Esophagus (tissue), 2 donors: ENCODE results near the gene ANKRD13A. TPM values are rescaled to one million over a fixed set of nuclear protein-coding genes. Genes with fewer than 3 reads are reported as not detected.
A peak's percentile ranks its signal among the peaks of the same experiment; 100 is the strongest.

Source experiments
- H3K27ac ChIP-seq, 2 donors: one replicate each; pipeline ENCODE4 v1.5.1; 2013; ENCODE audit warnings: low read depth in 2 of 2, mild to moderate bottlenecking in 2 of 2, inconsistent platforms in 1 of 2, low read length in 1 of 2, moderate library complexity in 1 of 2
- H3K27me3 ChIP-seq, 2 donors: one replicate each; pipeline ENCODE4 v1.6.1; 2013; ENCODE audit warnings: low read length in 2 of 2, control low read depth in 1 of 2, mild to moderate bottlenecking in 1 of 2; ENCODE audit not compliant: insufficient read depth in 2 of 2, control insufficient read depth in 1 of 2
- H3K36me3 ChIP-seq, 2 donors: one replicate each; pipeline ENCODE4 v1.6.1; 2013; ENCODE audit warnings: low read length in 1 of 2; ENCODE audit not compliant: control insufficient read depth in 2 of 2, insufficient read depth in 2 of 2
- H3K4me1 ChIP-seq, 2 donors: one replicate each; pipeline ENCODE4 v1.6.1; 2013; ENCODE audit warnings: low read length in 1 of 2; ENCODE audit not compliant: control insufficient read depth in 2 of 2, insufficient read depth in 2 of 2
- H3K4me3 ChIP-seq, 2 donors: one replicate each; pipeline ENCODE4 v1.5.1; 2013; ENCODE audit warnings: low read length in 2 of 2, mild to moderate bottlenecking in 2 of 2, low read depth in 1 of 2, moderate library complexity in 1 of 2
- H3K9me3 ChIP-seq, 2 donors: one replicate each; pipeline ENCODE4 v1.6.1; 2013; ENCODE audit warnings: mild to moderate bottlenecking in 2 of 2, low read depth in 1 of 2, low read length in 1 of 2, moderate library complexity in 1 of 2; ENCODE audit not compliant: control insufficient read depth in 2 of 2, insufficient read depth in 1 of 2
- WGBS, 2 donors: extraction: QIAGEN DNeasy Blood & Tissue Kit; methylation state at CpG; one replicate each; pipeline ENCODE4 v1.1.7; 2013; 5-methylcytosine and 5-hydroxymethylcytosine counted together
- polyA plus RNA-seq, 2 donors: library from polyadenylated mRNA; stranded (reverse); fragments of 200-250 nt; gene quantifications; one replicate each; pipeline ENCODE4 v1.2.3, GENCODE V29; 2013
- donor health status: healthy with polysubstance abuse.
- donor health status: Bipolar disorder and iron deficiency.

ANKRD13A gene
- polyA plus RNA-seq, 2 donors: 20.0 to 25.4 TPM

DNA sequence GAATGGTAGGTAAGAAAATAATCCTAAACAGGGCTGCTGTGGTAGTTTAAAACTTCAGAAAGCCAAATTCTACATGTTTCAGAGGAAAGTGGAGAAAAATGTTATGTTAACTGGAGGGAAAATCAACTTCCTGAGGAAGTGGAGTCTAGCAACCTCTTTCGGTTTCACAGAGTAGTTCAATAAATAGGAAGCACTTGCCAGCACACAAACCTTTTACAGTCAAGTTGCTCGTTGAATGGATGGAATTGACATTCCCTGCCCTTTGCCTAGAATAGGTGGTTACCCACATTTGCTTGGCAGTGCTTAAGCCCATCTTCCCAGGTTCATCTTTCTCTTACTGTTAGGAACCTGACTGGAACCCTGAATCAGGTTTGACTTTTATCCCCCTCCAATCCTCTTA lies 15.9 kb downstream of the ANKRD13A start:
- Histone ChIP-seq H3K27ac (no peak overlapping the region), H3K27me3 (no peaks in the 10 kb centered on the region), H3K36me3 (peaks cover 8 to 18% of the 10 kb centered on the region in 2 donors), H3K4me1 (no peaks in the 10 kb centered on the region), H3K9me3 (no peaks in the 10 kb centered on the region), H3K4me3 (no peak overlapping the region)
- WGBS, 2 donors: 67 to 82% methylated on average over 2 of the region's 2 CpGs

DNA sequence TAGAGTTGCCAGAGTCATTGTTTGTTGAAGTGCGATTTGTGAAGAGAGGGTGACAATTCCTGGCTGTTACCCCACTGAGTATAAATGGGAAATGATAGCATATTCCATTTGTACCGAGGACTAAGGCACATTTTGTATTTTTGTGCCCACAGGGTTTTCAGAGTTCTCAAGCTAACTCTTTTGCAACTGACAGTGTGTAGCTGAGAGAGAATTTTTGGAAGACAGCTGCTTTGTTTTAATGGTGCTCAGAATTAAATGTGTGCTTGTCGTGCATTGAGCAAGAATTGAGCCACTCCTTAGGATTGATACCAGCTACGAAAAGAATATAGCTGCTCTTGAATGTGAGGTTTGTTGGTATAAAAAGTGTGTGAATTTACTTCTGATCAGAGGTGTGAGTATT lies 21.7 kb downstream of the ANKRD13A start:
- no peaks in the 10 kb centered on the region for H3K9me3 ChIP-seq
- WGBS, 2 donors: 84 to 88% methylated on average over 4 of the region's 4 CpGs
- H3K4me1 ChIP-seq: no peaks in the 10 kb centered on the region
- H3K4me3 ChIP-seq: no peak overlapping the region
- H3K27ac ChIP-seq: no peak overlapping the region
- peaks cover 15 to 16% of the 10 kb centered on the region in 2 donors for H3K36me3 ChIP-seq
- H3K27me3 ChIP-seq: no peaks in the 10 kb centered on the region

GRCh38 chr12:110023059-110023980 lies 24.1 kb downstream of the ANKRD13A start:
- Histone ChIP-seq H3K9me3 (no peaks in the 10 kb centered on the region), H3K4me3 (no peak overlapping the region), H3K4me1 (no peaks in the 10 kb centered on the region), H3K27me3 (no peaks in the 10 kb centered on the region), H3K27ac (peak overlapping the region in 1 of 2 donors; percentile 38), H3K36me3 (peaks cover 16 to 21% of the 10 kb centered on the region in 2 donors)
- WGBS, 2 donors: 69 to 80% methylated on average over 5 of the region's 5 CpGs

DNA sequence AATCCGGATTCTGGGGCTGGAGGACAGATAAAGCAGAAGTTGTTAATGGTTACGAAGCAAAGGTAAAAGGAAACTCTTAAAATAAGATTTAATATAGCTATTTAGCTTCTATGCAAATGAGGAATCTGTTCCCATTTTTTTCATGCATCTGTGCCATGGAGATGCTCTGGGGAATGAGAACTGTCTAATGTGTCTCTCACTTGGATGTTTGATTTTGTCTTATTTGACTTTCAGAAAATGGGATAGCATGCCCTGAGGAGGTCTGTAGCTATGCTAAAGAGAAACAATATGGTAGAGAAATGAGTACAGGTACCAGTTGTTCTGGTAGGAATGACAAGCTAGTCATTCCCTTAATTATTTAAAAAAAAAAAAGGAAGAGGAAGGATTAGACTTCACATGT lies 24.8 kb downstream of the ANKRD13A start:
- Histone ChIP-seq H3K27me3 (no peaks in the 10 kb centered on the region), H3K36me3 (peaks cover 15 to 19% of the 10 kb centered on the region in 2 donors), H3K27ac (no peak overlapping the region), H3K4me3 (no peak overlapping the region), H3K4me1 (no peaks in the 10 kb centered on the region), H3K9me3 (no peaks in the 10 kb centered on the region)
- 81 to 90% methylated on average over 2 of the region's 2 CpGs for WGBS, 2 donors

GRCh38 chr12:110028323-110028722 lies 29.1 kb downstream of the ANKRD13A start:
- Histone ChIP-seq H3K9me3 (no peaks in the 10 kb centered on the region), H3K4me1 (no peaks in the 10 kb centered on the region), H3K4me3 (no peak overlapping the region), H3K27me3 (no peaks in the 10 kb centered on the region), H3K36me3 (peaks cover 5 to 11% of the 10 kb centered on the region in 2 donors), H3K27ac (no peak overlapping the region)
- 80 to 83% methylated on average over 6 of the region's 6 CpGs for WGBS, 2 donors

DNA sequence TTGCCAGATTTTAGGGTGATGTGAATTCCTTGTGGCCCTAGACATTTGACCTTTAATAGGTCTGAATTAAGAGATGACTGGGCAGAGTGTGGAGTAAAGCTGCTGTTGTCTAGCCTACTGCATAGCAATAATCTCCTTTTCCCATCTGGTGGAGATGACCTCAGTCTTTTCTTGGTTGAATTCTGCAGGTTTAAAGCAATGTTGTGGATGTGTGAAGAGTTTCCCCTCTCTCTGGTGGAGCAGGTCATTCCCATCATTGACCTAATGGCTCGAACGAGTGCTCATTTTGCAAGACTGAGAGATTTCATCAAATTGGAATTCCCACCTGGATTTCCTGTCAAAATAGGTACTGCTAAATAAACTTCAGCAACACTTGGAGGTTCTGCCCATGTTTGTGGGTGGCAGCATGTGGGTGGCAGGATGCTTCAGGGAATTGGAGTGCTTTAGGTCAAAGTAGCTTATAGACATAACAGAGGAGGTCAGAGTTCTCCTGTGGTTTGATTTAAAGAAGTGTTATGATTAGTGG lies 30.1 kb downstream of the ANKRD13A start:
- no peaks in the 10 kb centered on the region for H3K9me3 ChIP-seq
- H3K27ac ChIP-seq: no peak overlapping the region
- H3K4me1 ChIP-seq: no peaks in the 10 kb centered on the region
- peaks cover 8 to 13% of the 10 kb centered on the region in 2 donors for H3K36me3 ChIP-seq
- WGBS, 2 donors: 92 to 94% methylated on average over 2 of the region's 2 CpGs
- no peaks in the 10 kb centered on the region for H3K27me3 ChIP-seq
- no peak overlapping the region for H3K4me3 ChIP-seq

DNA sequence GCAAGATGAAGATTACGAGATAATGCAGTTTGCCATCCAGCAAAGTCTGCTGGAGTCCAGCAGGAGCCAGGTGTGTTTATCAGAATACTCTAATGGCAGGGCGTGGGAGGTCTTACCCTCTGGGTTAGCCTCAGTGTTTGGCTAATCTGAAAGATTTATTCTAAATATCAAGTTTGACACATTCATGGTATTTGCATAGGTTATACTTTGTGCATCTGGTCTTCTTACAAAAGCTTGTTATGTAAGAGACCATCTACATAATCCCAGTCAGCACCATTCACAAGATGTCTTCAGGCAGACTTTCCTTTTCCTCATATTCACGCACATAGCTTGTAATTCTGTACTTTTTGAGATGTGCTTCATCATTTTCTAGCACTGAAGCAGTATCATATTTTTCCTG lies 34.7 kb downstream of the ANKRD13A start:
- Histone ChIP-seq H3K27me3 (no peaks in the 10 kb centered on the region), H3K27ac (no peak overlapping the region), H3K9me3 (no peaks in the 10 kb centered on the region), H3K4me1 (no peaks in the 10 kb centered on the region), H3K4me3 (no peak overlapping the region), H3K36me3 (peaks cover 15 to 19% of the 10 kb centered on the region in 2 donors)
- WGBS, 2 donors: 94 to 96% methylated on average over 3 of the region's 3 CpGs

DNA sequence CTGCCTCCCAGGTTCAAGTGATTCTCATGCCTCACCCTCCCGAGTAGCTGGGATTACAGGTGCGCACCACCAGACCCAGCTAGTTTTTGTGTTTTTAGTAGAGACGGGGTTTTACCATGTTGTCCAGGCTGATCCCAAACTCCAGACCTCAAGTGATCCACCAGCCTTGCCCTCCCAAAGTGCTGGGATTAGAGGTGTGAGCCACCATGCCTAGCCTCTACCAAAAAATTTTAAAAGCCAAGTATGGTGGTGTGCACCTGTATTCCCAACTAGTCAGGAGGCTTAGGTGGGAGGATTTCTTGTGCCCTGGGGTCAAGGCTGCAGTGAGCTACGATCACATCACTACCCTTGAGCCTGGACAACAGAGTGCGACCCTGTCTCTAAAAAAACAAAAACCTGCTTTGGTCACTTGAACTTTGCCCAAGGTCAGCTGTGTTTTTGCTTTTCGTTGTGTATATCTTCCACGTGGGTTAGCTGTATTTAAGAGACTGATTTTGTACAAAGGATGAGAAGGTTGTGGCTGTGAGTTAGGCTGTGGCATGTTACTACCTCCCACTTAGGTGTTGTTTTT lies 36.4 kb downstream of the ANKRD13A start:
- Histone ChIP-seq H3K4me1 (peaks cover 0 to 3% of the 10 kb centered on the region in 2 donors), H3K4me3 (no peak overlapping the region), H3K27me3 (no peaks in the 10 kb centered on the region), H3K9me3 (no peaks in the 10 kb centered on the region), H3K27ac (no peak overlapping the region), H3K36me3 (peaks cover 15% of the 10 kb centered on the region in 2 donors)
- WGBS, 2 donors: 85 to 92% methylated on average over 7 of the region's 7 CpGs

DNA sequence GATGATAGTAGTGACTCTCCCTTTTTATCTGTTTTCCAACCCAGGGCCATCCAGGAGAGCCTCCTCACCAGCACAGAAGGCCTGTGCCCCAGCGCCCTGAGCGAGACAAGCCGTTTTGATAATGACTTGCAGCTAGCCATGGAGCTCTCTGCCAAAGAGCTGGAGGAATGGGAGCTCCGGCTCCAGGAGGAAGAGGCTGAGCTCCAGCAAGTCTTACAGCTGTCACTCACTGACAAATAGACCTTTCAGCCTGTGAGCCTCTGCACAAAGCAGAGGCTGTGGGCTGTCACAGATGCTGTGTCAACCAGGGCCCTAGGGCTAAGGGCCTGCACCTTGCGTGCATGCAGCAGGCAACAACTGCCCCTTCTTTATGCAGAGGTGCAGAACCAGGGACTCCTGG lies 38.1 kb downstream of the ANKRD13A start:
- no peaks in the 10 kb centered on the region for H3K9me3 ChIP-seq
- no peak overlapping the region for H3K4me3 ChIP-seq
- peaks cover 15 to 19% of the 10 kb centered on the region in 2 donors for H3K36me3 ChIP-seq
- 86 to 87% methylated on average over 5 of the region's 5 CpGs for WGBS, 2 donors
- no peaks in the 10 kb centered on the region for H3K27me3 ChIP-seq
- H3K27ac ChIP-seq: no peak overlapping the region
- peaks cover 0 to 3% of the 10 kb centered on the region in 2 donors for H3K4me1 ChIP-seq
